Vagina (tissue), 2 donors: ENCODE results near the gene SPATA45. TPM values are rescaled to one million over a fixed set of nuclear protein-coding genes. Genes with fewer than 3 reads are reported as not detected.
"Not testable (repeated sequence)": the region's sequence is repeated elsewhere in the genome, so short reads cannot be mapped to it uniquely, and the experiment has no call there.

Experiments used
- DNase-seq, 2 donors: peaks; one replicate each; pipeline ENCODE4 v3.0.0-alpha.2; 2017; ENCODE audit errors: extremely low spot score in 2 of 2
- H3K27ac ChIP-seq: fragments of 200-600 bp; sonication (generic); one replicate; pipeline ENCODE4 v1.5.1; 2019
- H3K27me3 ChIP-seq: fragments of 200-600 bp; sonication (generic); one replicate; pipeline ENCODE4 v1.5.1; 2019
- H3K36me3 ChIP-seq, 2 donors: fragments of 200-600 bp; sonication (generic); one replicate each; pipeline ENCODE4 v1.5.1; 2017 to 2019
- H3K4me1 ChIP-seq: fragments of 200-600 bp; sonication (generic); one replicate; pipeline ENCODE4 v1.5.1; 2019
- H3K4me3 ChIP-seq, 2 donors: fragments of 200-600 bp; sonication (generic); 1 replicate in 1 of 2; 2 replicates in 1 of 2; pipeline ENCODE4 v1.5.1; 2016 to 2019
- H3K9me3 ChIP-seq: fragments of 200-600 bp; sonication (generic); one replicate; pipeline ENCODE4 v1.5.1; 2019
- POLR2A ChIP-seq, 2 donors: fragments of 450-650 bp; IDR thresholded peaks; one replicate each; pipeline ENCODE4 v1.6.1; 2017; ENCODE audit warnings: antibody characterized with exemption in 2 of 2, mild to moderate bottlenecking in 2 of 2, moderate library complexity in 2 of 2
- POLR2AphosphoS5 ChIP-seq, 2 donors: sonication (generic); formaldehyde crosslinking; IDR thresholded peaks; one replicate each; pipeline ENCODE4 v1.9.0; 2017; ENCODE audit warnings: antibody characterized with exemption in 2 of 2, mild to moderate bottlenecking in 2 of 2, low read depth in 1 of 2; ENCODE audit not compliant: insufficient read depth in 1 of 2
- intact Hi-C: fragments of 100-400 bp; cut with DNase I; formaldehyde crosslinking; loops from one replicate; pipeline ENCODE4 v1.15.1; 2023
- total RNA-seq: library from RNA; depleted of rRNA; stranded (reverse); fragments of >200 nt; gene quantifications from one replicate; pipeline ENCODE4 v1.2.3, GENCODE V29; 2016
- TF ChIP-seq, protein P1 (sequence below), 3 experiments: fragments of 450-650 bp in 2 of 3; fragments of 200-600 bp in 1 of 3; sonication (generic) in 1 of 3; IDR thresholded peaks; one replicate each; pipeline ENCODE4 v1.5.1; 2017 to 2019; ENCODE audit warnings: antibody characterized with exemption in 3 of 3, mild to moderate bottlenecking in 2 of 3, moderate library complexity in 2 of 3

SPATA45 gene
- total RNA-seq, 1 donor from 2014 or later: not detected

DNA sequence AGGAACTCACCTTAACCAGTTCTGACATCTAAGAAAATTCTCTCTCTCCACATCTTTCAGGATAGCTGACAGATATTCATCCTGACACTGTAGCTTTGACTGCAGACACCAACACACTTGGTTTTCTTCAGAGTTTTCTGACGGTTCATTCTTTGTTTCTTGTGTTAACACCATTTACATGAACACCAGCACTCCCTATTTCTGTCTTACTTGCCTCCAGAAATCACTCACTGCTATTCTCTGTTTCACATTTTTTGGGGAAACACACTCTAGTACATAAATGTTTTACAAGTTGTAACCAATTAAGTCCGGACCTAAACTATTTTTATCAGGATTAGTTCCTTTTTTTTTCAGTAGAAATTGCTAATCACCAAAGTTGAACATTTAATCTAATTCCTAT lies 26.1 kb upstream of the SPATA45 start:
- no peak for DNase-seq
- TF ChIP-seq POLR2AphosphoS5 (IDR thresholded peaks at IDR 0.05; ENCODE audit: insufficient read depth in 1 of 2, low read depth in 1 of 2) (no peak), POLR2A (IDR thresholded peaks at IDR 0.05) (no peak)
- TF ChIP-seq, protein P1, sequence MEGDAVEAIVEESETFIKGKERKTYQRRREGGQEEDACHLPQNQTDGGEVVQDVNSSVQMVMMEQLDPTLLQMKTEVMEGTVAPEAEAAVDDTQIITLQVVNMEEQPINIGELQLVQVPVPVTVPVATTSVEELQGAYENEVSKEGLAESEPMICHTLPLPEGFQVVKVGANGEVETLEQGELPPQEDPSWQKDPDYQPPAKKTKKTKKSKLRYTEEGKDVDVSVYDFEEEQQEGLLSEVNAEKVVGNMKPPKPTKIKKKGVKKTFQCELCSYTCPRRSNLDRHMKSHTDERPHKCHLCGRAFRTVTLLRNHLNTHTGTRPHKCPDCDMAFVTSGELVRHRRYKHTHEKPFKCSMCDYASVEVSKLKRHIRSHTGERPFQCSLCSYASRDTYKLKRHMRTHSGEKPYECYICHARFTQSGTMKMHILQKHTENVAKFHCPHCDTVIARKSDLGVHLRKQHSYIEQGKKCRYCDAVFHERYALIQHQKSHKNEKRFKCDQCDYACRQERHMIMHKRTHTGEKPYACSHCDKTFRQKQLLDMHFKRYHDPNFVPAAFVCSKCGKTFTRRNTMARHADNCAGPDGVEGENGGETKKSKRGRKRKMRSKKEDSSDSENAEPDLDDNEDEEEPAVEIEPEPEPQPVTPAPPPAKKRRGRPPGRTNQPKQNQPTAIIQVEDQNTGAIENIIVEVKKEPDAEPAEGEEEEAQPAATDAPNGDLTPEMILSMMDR (IDR thresholded peaks at IDR 0.05): no peak
- H3K27ac ChIP-seq: no peak overlapping the region
- intact Hi-C loops: no loop called here
- H3K4me1 ChIP-seq: no peaks in the 10 kb centered on the region
- H3K9me3 ChIP-seq: no peaks in the 10 kb centered on the region
- H3K36me3 ChIP-seq: peaks cover 0 to 6% of the 10 kb centered on the region in 2 donors
- no peak overlapping the region for H3K4me3 ChIP-seq
- no peaks in the 10 kb centered on the region for H3K27me3 ChIP-seq

DNA sequence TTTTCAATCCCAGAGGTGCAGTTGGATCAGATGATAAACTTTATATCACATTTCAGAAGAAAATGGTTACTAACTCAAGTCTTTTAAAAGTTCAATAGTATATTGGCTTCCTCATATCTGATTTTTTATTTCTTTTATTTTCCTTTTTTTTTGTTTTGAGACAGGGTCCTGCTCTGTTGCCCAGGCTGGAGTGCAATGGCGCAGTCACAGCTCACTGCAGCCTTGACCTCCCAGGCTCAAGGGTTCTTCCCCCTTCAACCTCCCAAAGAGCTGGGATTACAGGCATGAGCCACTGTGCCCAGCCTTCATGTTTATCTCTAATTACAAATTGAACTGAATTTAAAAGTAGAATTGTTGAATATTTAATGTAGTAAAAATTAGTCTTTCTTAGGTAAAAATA lies 24.5 kb upstream of the SPATA45 start:
- TF ChIP-seq POLR2A (IDR thresholded peaks at IDR 0.05): no peak
- TF ChIP-seq, protein P1 (IDR thresholded peaks at IDR 0.05): no peak
- no peak for TF ChIP-seq POLR2AphosphoS5 (IDR thresholded peaks at IDR 0.05; ENCODE audit: insufficient read depth in 1 of 2, low read depth in 1 of 2)
- no peak for DNase-seq
- H3K4me3 ChIP-seq: no peak overlapping the region
- H3K9me3 ChIP-seq: no peaks in the 10 kb centered on the region
- no peak overlapping the region for H3K27ac ChIP-seq
- H3K4me1 ChIP-seq: no peaks in the 10 kb centered on the region
- intact Hi-C loops: no loop called here
- peaks cover 0 to 13% of the 10 kb centered on the region in 2 donors for H3K36me3 ChIP-seq
- no peaks in the 10 kb centered on the region for H3K27me3 ChIP-seq

DNA sequence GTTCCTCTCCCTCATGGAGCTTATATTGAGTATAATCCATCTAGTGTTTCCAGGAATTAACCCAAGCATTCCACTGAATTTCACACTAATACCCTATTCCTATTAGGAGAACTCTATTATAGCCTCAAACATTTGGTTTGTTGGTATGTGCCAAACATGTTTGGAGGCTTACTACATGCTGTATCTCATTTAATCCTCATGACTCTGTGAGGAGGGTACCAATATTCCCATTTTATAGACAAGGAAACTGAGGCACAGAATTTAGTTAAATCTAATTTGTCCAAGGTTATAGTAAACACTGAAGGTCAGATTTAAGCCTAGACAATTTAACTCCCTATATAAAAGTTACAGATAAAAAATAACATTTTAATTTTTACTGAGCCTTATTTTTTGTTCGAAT lies 19.7 kb upstream of the SPATA45 start:
- no peak for DNase-seq

DNA sequence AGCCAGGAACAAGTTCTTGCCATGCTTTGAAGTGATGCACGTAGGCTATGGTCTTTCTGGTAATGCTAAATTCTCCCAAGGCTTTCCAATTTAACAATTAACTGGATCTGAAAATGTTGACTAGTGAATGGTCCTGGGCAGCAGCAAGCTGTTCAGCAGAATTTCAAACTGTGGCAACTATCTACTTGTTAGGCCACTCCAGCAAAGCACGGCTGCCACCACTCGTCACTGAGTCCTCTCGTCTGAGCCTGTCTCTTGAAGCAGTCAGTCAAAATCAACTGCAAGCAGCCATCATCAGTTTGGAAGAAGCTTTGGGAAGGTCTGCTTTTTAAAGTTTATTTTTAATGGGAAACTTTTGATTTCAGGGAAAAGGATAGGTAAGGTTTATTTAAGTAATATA lies 16.8 kb upstream of the SPATA45 start:
- Histone ChIP-seq H3K4me3 (no peak overlapping the region), H3K27ac (no peak overlapping the region), H3K9me3 (no peaks in the 10 kb centered on the region), H3K4me1 (peaks cover 20% of the 10 kb centered on the region), H3K27me3 (no peaks in the 10 kb centered on the region), H3K36me3 (peaks cover 0 to 9% of the 10 kb centered on the region in 2 donors)
- no peak for TF ChIP-seq POLR2AphosphoS5 (IDR thresholded peaks at IDR 0.05; ENCODE audit: insufficient read depth in 1 of 2, low read depth in 1 of 2)
- TF ChIP-seq, protein P1 (IDR thresholded peaks at IDR 0.05): no peak
- TF ChIP-seq POLR2A (IDR thresholded peaks at IDR 0.05): no peak
- intact Hi-C loops: no loop called here
- no peak for DNase-seq

More for the DNA sequence above, 19.7 kb upstream of the SPATA45 start:
- H3K36me3 ChIP-seq: peaks cover 0 to 9% of the 10 kb centered on the region in 2 donors
- H3K9me3 ChIP-seq: no peaks in the 10 kb centered on the region
- H3K27me3 ChIP-seq: no peaks in the 10 kb centered on the region
- intact Hi-C loops: no loop called here
- no peaks in the 10 kb centered on the region for H3K4me1 ChIP-seq
- TF ChIP-seq, protein P1 (IDR thresholded peaks at IDR 0.05): no peak
- TF ChIP-seq POLR2AphosphoS5 (IDR thresholded peaks at IDR 0.05; ENCODE audit: insufficient read depth in 1 of 2, low read depth in 1 of 2) (no peak), POLR2A (IDR thresholded peaks at IDR 0.05) (no peak)
- no peak overlapping the region for H3K4me3 ChIP-seq
- H3K27ac ChIP-seq: no peak overlapping the region

DNA sequence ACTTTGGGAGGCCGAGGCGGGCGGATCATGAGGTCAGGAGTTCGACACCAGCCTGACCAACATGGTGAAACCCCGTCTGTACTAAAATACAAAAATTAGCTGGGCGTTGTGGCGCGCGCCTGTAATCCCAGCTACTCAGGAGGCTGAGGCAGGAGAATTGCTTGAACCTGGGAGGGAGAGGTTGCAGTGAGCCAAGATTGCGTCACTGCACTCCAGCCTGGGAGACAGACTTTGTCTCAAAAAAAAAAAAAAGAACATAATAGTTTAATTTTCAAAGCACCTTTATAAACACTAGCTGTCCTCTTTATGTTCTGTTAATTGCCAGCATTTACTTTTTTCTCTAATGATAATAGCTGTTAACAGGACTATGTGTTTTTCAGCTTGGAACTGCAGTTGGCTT lies 15.9 kb upstream of the SPATA45 start:
- H3K27ac ChIP-seq, H3K36me3 ChIP-seq, H3K4me3 ChIP-seq, DNase-seq, H3K9me3 ChIP-seq, H3K27me3 ChIP-seq, intact Hi-C loops: not testable (repeated sequence)
- H3K4me1 ChIP-seq: peaks cover 25% of the 10 kb centered on the region
